RKO (cell line): ENCODE results near the gene RECQL.
"Not testable (repeated sequence)": the region's sequence is repeated elsewhere in the genome, so short reads cannot be mapped to it uniquely, and the experiment has no call there.

Experiments used
- DNase-seq: peaks from one replicate; pipeline ENCODE4 v3.0.0-alpha.2; 2016; ENCODE audit warnings: low spot score

RECQL gene

GRCh38 chr12:21428241-21428640 lies 73.2 kb downstream of the RECQL start:
- DNase-seq, result no peak

GRCh38 chr12:21419009-21419699 lies 82.3 kb downstream of the RECQL start:
- DNase-seq, result not testable (repeated sequence)
